Psoas muscle (tissue), 8 donors: Measurements from ENCODE around the gene PACRG. TPM values are rescaled to one million over a fixed set of nuclear protein-coding genes. Genes with fewer than 3 reads are reported as not detected.

Experiments used
- ATAC-seq, 4 donors: fragments of 200-7000 bp; cut with Tn5 transposase; one replicate each; pipeline ENCODE4 v1.9.1; 2020; ENCODE audit warnings: moderate library complexity in 3 of 4, mild to moderate bottlenecking in 2 of 4
- DNase-seq, 2 donors: peaks; one replicate each; pipeline ENCODE4 v3.0.0-alpha.2; 2020
- H3K27ac ChIP-seq: fragments of 200-600 bp; one replicate; pipeline ENCODE4 v1.8.0; 2022
- H3K27me3 ChIP-seq, 3 donors: fragments of 200-600 bp in 1 of 3; one replicate each; pipeline versions ENCODE4 v1.6.1 to v1.8.0; 2013 to 2022; ENCODE audit warnings: low read length in 2 of 3, mild to moderate bottlenecking in 2 of 3, moderate library complexity in 1 of 3; ENCODE audit not compliant: insufficient read depth in 3 of 3
- H3K36me3 ChIP-seq, 2 donors: fragments of 200-600 bp in 1 of 2; one replicate each; pipeline versions ENCODE4 v1.6.1 to v1.8.0; 2013 to 2022; ENCODE audit warnings: low read depth in 1 of 2, mild to moderate bottlenecking in 1 of 2, moderate library complexity in 1 of 2; ENCODE audit not compliant: insufficient read depth in 1 of 2
- H3K4me1 ChIP-seq: fragments of 200-600 bp; one replicate; pipeline ENCODE4 v1.8.0; 2022
- H3K4me3 ChIP-seq: fragments of 200-600 bp; one replicate; pipeline ENCODE4 v1.8.0; 2022; ENCODE audit warnings: mild to moderate bottlenecking
- H3K9me3 ChIP-seq: fragments of 200-600 bp; one replicate; pipeline ENCODE4 v1.8.0; 2022
- CTCF ChIP-seq: fragments of 200-600 bp; IDR thresholded peaks from one replicate; pipeline ENCODE4 v1.8.0; 2022; ENCODE audit warnings: antibody characterized with exemption
- WGBS, 3 donors: extraction: QIAGEN DNeasy Blood & Tissue Kit; methylation state at CpG; one replicate each; pipeline versions ENCODE4 v1.1.6 to v1.1.7; 2013; 5-methylcytosine and 5-hydroxymethylcytosine counted together
- intact Hi-C, 2 donors: fragments of 100-400 bp; cut with DNase I; formaldehyde crosslinking; loops; one replicate each; pipeline versions ENCODE4 v1.11.0 to v1.14.2; 2022
- polyA plus RNA-seq, 3 donors: library from polyadenylated mRNA; stranded (reverse); fragments of 200-250 nt; gene quantifications; one replicate each; pipeline ENCODE4 v1.2.3, GENCODE V29; 2013
- total RNA-seq, 4 donors: library from RNA; stranded (reverse); fragmentation: NEBNext Ultra II Directional in 2 of 4; extraction: Animal tissue kit (Norgen Biotek cat#: 25700) in 2 of 4; gene quantifications; one replicate each; pipeline versions ENCODE4 v1.2.1 to v1.2.4, GENCODE V29; 2021 to 2023
- donor health status: healthy with polysubstance abuse.
- donor health status: DM: no; HTN: no; CAD: no; lungs with moderate emphysema.
- donor health status: Bipolar disorder and iron deficiency.
- donor health status: healthy.
- donor health status: DM: yes; HTN: yes; CAD: no.
- donor health status: DM: no; HTN: no; CAD: no.
- donor health status: DM: no; HTN: no; CAD: no.
- donor health status: DM: yes; HTN: yes; CAD: no.

The PACRG gene
- total and polyA plus RNA-seq, 7 donors: 0.17 to 3.1 (median 1.8) TPM

- 89 to 98% (median 91%) methylated on average over 1 of the region's 1 CpG for whole genome bisulfite sequencing, 3 donors
- Histone ChIP-seq H3K27me3 (no peaks in the 10 kb centered on the region), H3K4me3 (no peak overlapping the region), H3K36me3 (no peaks in the 10 kb centered on the region), H3K27ac (peak overlapping the region; percentile 93), H3K4me1 (peaks cover 8% of the 10 kb centered on the region), H3K9me3 (no peaks in the 10 kb centered on the region)
- TF ChIP-seq CTCF: no peak
- DNase-seq: no peak
- intact Hi-C loops: loop anchor here in 1 of 2 donors (10.0 kb wide), 1 partner anchor 1376 kb away; no protein-coding TSS in a partner anchor
- no peak for ATAC-seq
Observed at GRCh38 chr6:162728706-162729105, 932 bp downstream of the PACRG start.

- Histone ChIP-seq H3K36me3 (no peaks in the 10 kb centered on the region), H3K9me3 (no peaks in the 10 kb centered on the region), H3K4me1 (peaks cover 8% of the 10 kb centered on the region), H3K27ac (no peak overlapping the region), H3K4me3 (no peak overlapping the region), H3K27me3 (no peaks in the 10 kb centered on the region)
- WGBS, 3 donors: 96 to 100% (median 100%) methylated on average over 1 of the region's 1 CpG
- DNase-seq (no peak), ATAC-seq (no peak)
- no peak for TF ChIP-seq CTCF
- intact Hi-C loops: no loop called here
Observed at GRCh38 chr6:162730502-162730901, 2.7 kb downstream of the PACRG start.

- no peak for DNase-seq
- intact Hi-C loops: no loop called here
- no peak for TF ChIP-seq CTCF
- no peaks in the 10 kb centered on the region for H3K27me3 ChIP-seq
- no peaks in the 10 kb centered on the region for H3K36me3 ChIP-seq
- WGBS, 3 donors: 74 to 80% (median 76%) methylated on average over 4 of the region's 4 CpGs
- H3K9me3 ChIP-seq: no peaks in the 10 kb centered on the region
- H3K27ac ChIP-seq: no peak overlapping the region
- no peak for ATAC-seq
- H3K4me3 ChIP-seq: no peak overlapping the region
- H3K4me1 ChIP-seq: no peaks in the 10 kb centered on the region
Observed at GRCh38 chr6:162733489-162733888, 5.7 kb downstream of the PACRG start.

- 8 to 38% (median 22%) methylated on average over 1 of the region's 1 CpG for WGBS, 3 donors
- H3K4me1 ChIP-seq: no peaks in the 10 kb centered on the region
- no peak overlapping the region for H3K27ac ChIP-seq
- TF ChIP-seq CTCF: peak; percentile 46
- H3K4me3 ChIP-seq: no peak overlapping the region
- H3K27me3 ChIP-seq: no peaks in the 10 kb centered on the region
- H3K9me3 ChIP-seq: no peaks in the 10 kb centered on the region
- ATAC-seq (peak in 2 of 4 donors; percentile 58 to 60), DNase-seq (no peak)
- intact Hi-C loops: loop anchor here in 1 of 2 donors (5.0 kb wide), 1 partner anchor 180 kb away; no protein-coding TSS in a partner anchor
- no peaks in the 10 kb centered on the region for H3K36me3 ChIP-seq
Observed at GRCh38 chr6:162736961-162737360, 9.2 kb downstream of the PACRG start.

- no peak for TF ChIP-seq CTCF
- intact Hi-C loops: no loop called here
- DNase-seq (no peak), ATAC-seq (no peak)
- Histone ChIP-seq H3K4me1 (no peaks in the 10 kb centered on the region), H3K27me3 (no peaks in the 10 kb centered on the region), H3K27ac (no peak overlapping the region), H3K36me3 (no peaks in the 10 kb centered on the region), H3K9me3 (no peaks in the 10 kb centered on the region), H3K4me3 (no peak overlapping the region)
- 59 to 78% (median 72%) methylated on average over 3 of the region's 3 CpGs for WGBS, 3 donors
Observed at GRCh38 chr6:162750776-162751175, 23.0 kb downstream of the PACRG start.
